ENCODE measurements around the gene ZNF132. TPM values are rescaled to one million over a fixed set of nuclear protein-coding genes. Genes with fewer than 3 reads are reported as not detected.

ZNF132 gene
- total RNA-seq, 2 donors from 2014 or later, result 3.4 to 5.9 TPM

DNA sequence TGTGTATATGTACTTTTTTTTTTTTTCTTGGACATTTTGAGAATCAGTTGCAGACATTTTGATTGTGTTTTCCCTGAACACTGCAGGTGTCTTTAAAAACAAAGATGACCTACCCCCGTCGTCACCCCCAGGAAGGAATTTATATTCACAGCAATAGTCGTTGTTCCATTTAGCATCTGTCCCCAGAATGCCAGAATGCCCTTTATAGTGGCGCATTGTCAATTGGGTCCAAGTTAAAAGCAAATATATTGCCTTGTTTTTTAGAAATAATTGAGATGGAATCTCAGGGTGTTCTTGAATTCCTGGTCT, 46.3 kb downstream of the ZNF132 start:
- no peak for TF ChIP-seq POLR2A (IDR thresholded peaks at IDR 0.05)
- TF ChIP-seq, protein P1, sequence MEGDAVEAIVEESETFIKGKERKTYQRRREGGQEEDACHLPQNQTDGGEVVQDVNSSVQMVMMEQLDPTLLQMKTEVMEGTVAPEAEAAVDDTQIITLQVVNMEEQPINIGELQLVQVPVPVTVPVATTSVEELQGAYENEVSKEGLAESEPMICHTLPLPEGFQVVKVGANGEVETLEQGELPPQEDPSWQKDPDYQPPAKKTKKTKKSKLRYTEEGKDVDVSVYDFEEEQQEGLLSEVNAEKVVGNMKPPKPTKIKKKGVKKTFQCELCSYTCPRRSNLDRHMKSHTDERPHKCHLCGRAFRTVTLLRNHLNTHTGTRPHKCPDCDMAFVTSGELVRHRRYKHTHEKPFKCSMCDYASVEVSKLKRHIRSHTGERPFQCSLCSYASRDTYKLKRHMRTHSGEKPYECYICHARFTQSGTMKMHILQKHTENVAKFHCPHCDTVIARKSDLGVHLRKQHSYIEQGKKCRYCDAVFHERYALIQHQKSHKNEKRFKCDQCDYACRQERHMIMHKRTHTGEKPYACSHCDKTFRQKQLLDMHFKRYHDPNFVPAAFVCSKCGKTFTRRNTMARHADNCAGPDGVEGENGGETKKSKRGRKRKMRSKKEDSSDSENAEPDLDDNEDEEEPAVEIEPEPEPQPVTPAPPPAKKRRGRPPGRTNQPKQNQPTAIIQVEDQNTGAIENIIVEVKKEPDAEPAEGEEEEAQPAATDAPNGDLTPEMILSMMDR (IDR thresholded peaks at IDR 0.05), result no peak
- Histone ChIP-seq H3K9me3 (no peaks in the 10 kb centered on the region), H3K4me1 (peaks cover 37% of the 10 kb centered on the region), H3K27ac (no peak overlapping the region), H3K4me3 (no peak overlapping the region), H3K36me3 (replicated peaks in 1 of 2; ENCODE audit: insufficient read depth in 1 of 2, low read depth in 2 of 2) (peaks cover 17 to 23% of the 10 kb centered on the region in 2 donors), H3K27me3 (no peaks in the 10 kb centered on the region)
- 80 to 87% methylated on average over 4 of the region's 4 CpGs for WGBS, 2 donors
- DNase-seq, result no peak
- intact Hi-C loops (cut with DNase I), result no loop called here
- ATAC-seq, result no peak

DNA sequence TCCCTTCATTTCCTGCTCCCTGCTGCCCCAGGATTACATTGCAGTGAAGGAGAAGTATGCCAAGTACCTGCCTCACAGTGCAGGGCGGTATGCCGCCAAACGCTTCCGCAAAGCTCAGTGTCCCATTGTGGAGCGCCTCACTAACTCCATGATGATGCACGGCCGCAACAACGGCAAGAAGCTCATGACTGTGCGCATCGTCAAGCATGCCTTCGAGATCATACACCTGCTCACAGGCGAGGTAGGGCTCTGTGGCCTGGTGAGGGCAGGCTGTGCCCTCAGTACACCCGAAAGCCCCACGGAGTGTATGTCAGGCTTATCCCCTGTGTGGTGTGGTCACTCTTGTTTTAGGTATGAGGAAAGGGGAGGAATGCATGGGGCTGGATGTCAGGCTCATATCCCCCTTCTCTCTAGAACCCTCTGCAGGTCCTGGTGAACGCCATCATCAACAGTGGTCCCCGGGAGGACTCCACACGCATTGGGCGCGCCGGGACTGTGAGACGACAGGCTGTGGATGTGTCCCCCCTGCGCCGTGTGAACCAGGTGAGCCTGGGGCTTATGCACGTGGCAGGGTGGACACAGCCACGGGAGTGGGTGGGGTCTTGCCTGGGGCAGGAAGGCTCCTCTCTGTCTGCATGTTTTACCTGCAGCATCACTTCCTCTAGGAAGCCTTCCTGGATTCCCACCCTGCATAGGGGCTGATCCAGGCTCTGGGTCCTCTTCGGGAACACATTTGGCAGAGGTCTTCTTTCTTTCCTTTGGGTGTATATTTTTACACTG, 46.8 kb downstream of the ZNF132 start:
- TF ChIP-seq, protein P1 (IDR thresholded peaks at IDR 0.05), result no peak
- TF ChIP-seq POLR2A (IDR thresholded peaks at IDR 0.05), result no peak
- H3K27ac ChIP-seq, result no peak overlapping the region
- 85 to 92% methylated on average over 9 to 26 of the region's 26 CpGs for WGBS, 2 donors
- no peaks in the 10 kb centered on the region for H3K9me3 ChIP-seq
- DNase-seq, result no peak
- no peak for ATAC-seq
- no peaks in the 10 kb centered on the region for H3K27me3 ChIP-seq
- peaks cover 43% of the 10 kb centered on the region for H3K4me1 ChIP-seq
- H3K36me3 ChIP-seq (replicated peaks in 1 of 2; ENCODE audit: insufficient read depth in 1 of 2, low read depth in 2 of 2), result peaks cover 17 to 23% of the 10 kb centered on the region in 2 donors
- intact Hi-C loops (cut with DNase I), result no loop called here
- no peak overlapping the region for H3K4me3 ChIP-seq

DNA sequence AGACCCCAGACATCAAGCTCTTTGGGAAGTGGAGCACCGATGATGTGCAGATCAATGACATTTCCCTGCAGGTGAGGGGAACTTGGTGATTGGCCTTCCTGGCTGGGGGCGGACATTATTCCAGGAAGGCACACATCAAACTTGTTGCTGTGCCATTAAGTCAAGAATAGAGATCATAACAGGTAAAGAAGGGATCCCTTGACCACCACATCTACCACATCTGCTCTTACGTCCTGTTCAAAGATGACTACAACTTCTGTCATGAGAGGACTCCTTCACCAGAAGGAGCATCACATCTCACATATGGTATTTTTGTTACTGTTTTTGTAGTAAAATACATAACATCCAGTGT, 51.8 kb downstream of the ZNF132 start:
- TF ChIP-seq POLR2A (IDR thresholded peaks at IDR 0.05), result no peak
- TF ChIP-seq, protein P1 (IDR thresholded peaks at IDR 0.05), result no peak
- intact Hi-C loops (cut with DNase I), result no loop called here

DNA sequence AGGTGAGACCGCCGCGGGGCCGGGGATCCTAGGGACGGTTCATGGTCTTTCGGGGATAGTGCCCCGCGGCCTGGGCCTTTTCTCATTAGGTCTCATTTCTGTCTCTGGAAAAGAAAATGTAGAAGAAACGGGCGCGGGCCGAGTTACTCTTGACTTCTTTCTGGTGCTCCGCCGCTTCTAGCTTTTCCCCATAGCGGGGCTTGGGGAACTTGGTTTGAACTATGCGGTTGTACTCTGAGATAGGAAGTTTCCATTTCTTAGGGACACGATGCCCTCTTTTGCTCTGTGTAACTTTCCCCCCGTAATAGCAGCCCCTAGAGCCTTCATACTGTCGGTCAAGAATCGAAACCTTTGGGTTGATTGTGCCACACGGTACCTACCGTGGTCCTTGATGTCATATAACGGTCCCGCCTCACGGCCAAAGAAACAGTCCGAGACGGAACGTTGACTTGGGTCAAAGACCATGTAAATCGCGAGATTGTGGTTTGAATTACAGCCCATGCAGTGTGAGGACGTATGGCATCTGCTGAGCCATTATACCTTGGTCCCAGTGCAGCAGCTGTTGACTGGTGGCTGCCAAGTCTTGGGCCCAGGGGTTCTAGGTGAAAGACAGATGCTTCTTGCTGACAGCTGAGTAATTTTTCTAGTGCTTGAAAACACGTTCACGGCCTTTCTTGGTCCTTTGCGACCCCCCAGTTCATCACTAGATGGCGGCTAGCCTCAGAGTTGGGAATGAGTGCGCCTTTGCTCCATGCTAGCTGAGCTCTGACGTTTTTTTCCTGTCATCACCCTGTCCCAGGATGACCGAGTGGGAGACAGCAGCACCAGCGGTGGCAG, 52.4 kb downstream of the ZNF132 start:
- Histone ChIP-seq H3K27me3 (no peaks in the 10 kb centered on the region), H3K4me1 (peaks cover 59% of the 10 kb centered on the region), H3K4me3 (peak overlapping the region; percentile 87 to 91), H3K9me3 (no peaks in the 10 kb centered on the region), H3K36me3 (replicated peaks in 1 of 2; ENCODE audit: insufficient read depth in 1 of 2, low read depth in 2 of 2) (peaks cover 0 to 6% of the 10 kb centered on the region in 2 donors), H3K27ac (peak overlapping the region in 3 of 4 donors; percentile 96 to 99 (median 96))
- intact Hi-C loops (cut with DNase I), result no loop called here
- TF ChIP-seq, protein P1 (IDR thresholded peaks at IDR 0.05), result no peak
- no peak for TF ChIP-seq POLR2A (IDR thresholded peaks at IDR 0.05)
- no peak for ATAC-seq
- 5 to 8% methylated on average over 31 to 39 of the region's 39 CpGs for WGBS, 2 donors
- no peak for DNase-seq

More for the DNA sequence above, 51.8 kb downstream of the ZNF132 start:
- H3K9me3 ChIP-seq, result no peaks in the 10 kb centered on the region
- WGBS, 2 donors, result 52 to 56% methylated on average over 2 to 3 of the region's 3 CpGs
- no peaks in the 10 kb centered on the region for H3K27me3 ChIP-seq
- no peak for ATAC-seq
- peaks cover 5 to 12% of the 10 kb centered on the region in 2 donors for H3K36me3 ChIP-seq (replicated peaks in 1 of 2; ENCODE audit: insufficient read depth in 1 of 2, low read depth in 2 of 2)
- no peak for DNase-seq
- H3K4me3 ChIP-seq, result peak overlapping the region in 1 of 2 donors; percentile 91
- H3K27ac ChIP-seq, result no peak overlapping the region
- H3K4me1 ChIP-seq, result peaks cover 54% of the 10 kb centered on the region

Data from body of pancreas (tissue), 4 donors.